ENCODE data around the gene SLC8B1.

DNA sequence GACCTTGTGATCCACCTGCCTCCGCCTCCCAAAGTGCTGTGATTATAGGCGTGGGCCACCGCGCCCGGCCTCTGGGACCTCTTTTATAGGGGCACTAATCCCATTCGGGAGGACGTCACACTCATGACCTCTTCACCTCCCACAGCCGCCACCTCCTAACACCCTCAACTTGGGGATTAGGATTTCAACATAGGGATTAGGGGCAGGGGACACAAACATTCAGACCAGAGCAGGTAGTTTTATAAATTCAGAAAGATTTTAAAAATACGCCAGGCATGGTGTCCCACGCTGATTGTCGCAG lies 64.2 kb downstream of the SLC8B1 start:
- TF ChIP-seq, protein P1, sequence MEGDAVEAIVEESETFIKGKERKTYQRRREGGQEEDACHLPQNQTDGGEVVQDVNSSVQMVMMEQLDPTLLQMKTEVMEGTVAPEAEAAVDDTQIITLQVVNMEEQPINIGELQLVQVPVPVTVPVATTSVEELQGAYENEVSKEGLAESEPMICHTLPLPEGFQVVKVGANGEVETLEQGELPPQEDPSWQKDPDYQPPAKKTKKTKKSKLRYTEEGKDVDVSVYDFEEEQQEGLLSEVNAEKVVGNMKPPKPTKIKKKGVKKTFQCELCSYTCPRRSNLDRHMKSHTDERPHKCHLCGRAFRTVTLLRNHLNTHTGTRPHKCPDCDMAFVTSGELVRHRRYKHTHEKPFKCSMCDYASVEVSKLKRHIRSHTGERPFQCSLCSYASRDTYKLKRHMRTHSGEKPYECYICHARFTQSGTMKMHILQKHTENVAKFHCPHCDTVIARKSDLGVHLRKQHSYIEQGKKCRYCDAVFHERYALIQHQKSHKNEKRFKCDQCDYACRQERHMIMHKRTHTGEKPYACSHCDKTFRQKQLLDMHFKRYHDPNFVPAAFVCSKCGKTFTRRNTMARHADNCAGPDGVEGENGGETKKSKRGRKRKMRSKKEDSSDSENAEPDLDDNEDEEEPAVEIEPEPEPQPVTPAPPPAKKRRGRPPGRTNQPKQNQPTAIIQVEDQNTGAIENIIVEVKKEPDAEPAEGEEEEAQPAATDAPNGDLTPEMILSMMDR (IDR thresholded peaks at IDR 0.05): no peak
- no peak for TF ChIP-seq ZFX (IDR thresholded peaks at IDR 0.05; ENCODE audit: borderline replicate concordance)
